HepG2 (cell line): ENCODE results near the gene OR6S1. TPM values are rescaled to one million over a fixed set of nuclear protein-coding genes. Genes with fewer than 3 reads are reported as not detected.

Experiments
- ATF6 ChIP-seq: sonication (generic); formaldehyde crosslinking; conservative IDR thresholded peaks from 2 replicates; pipeline ENCODE4 v1.4.0; 2020; ENCODE audit warnings: missing genetic modification reagents
- HNRNPLL ChIP-seq: fragments of 200-400 bp; formaldehyde crosslinking; IDR thresholded peaks from 2 replicates; pipeline ENCODE4 v1.6.1; 2017; ENCODE audit warnings: mild to moderate bottlenecking, low read depth, low read length; ENCODE audit not compliant: poor library complexity, severe bottlenecking
- JUNB ChIP-seq: sonication (generic); formaldehyde crosslinking; IDR thresholded peaks from 2 replicates; pipeline ENCODE4 v1.8.0; 2022; ENCODE audit warnings: missing genetic modification reagents, mild to moderate bottlenecking, borderline replicate concordance
- KDM4B ChIP-seq: sonication (generic); formaldehyde crosslinking; IDR thresholded peaks from 2 replicates; pipeline ENCODE4 v1.4.0; 2020; ENCODE audit warnings: missing genetic modification reagents
- MBD4 ChIP-seq: IDR thresholded peaks from 2 replicates; pipeline ENCODE4 v1.6.1; 2012; ENCODE audit warnings: low read length, inconsistent platforms, borderline replicate concordance
- NCOA5 ChIP-seq: sonication (generic); formaldehyde crosslinking; IDR thresholded peaks from 2 replicates; pipeline ENCODE4 v1.4.0; 2020; ENCODE audit warnings: missing genetic modification reagents
- SIX1 ChIP-seq: sonication (generic); formaldehyde crosslinking; IDR thresholded peaks from 2 replicates; pipeline ENCODE4 v1.4.0; 2020; ENCODE audit warnings: missing genetic modification reagents, borderline replicate concordance
- SPEN ChIP-seq: sonication (generic); formaldehyde crosslinking; IDR thresholded peaks from 2 replicates; pipeline ENCODE4 v1.5.1; 2020; ENCODE audit warnings: low read depth, mild to moderate bottlenecking, missing genetic modification reagents
- ZFAT ChIP-seq: sonication (generic); formaldehyde crosslinking; conservative IDR thresholded peaks from 2 replicates; pipeline ENCODE4 v1.8.1; 2023; ENCODE audit warnings: missing genetic modification reagents, inconsistent platforms
- ZFP41 ChIP-seq: sonication (generic); formaldehyde crosslinking; IDR thresholded peaks from 2 replicates; pipeline ENCODE4 v1.4.0; 2020; ENCODE audit warnings: mild to moderate bottlenecking, missing genetic modification reagents, borderline replicate concordance
- ZNF253 ChIP-seq: sonication (generic); formaldehyde crosslinking; IDR thresholded peaks from 2 replicates; pipeline ENCODE4 v1.8.0; 2022; ENCODE audit warnings: mild to moderate bottlenecking, missing genetic modification reagents, borderline replicate concordance
- ZNF276 ChIP-seq: sonication (generic); formaldehyde crosslinking; IDR thresholded peaks from 2 replicates; pipeline ENCODE4 v1.4.0; 2020; ENCODE audit warnings: mild to moderate bottlenecking, low read depth, missing genetic modification reagents
- ZNF292 ChIP-seq: sonication (generic); formaldehyde crosslinking; IDR thresholded peaks from 2 replicates; pipeline ENCODE4 v1.8.1; 2022; ENCODE audit warnings: mild to moderate bottlenecking, low read depth, missing genetic modification reagents, borderline replicate concordance
- ZNF34 ChIP-seq: sonication (generic); formaldehyde crosslinking; IDR thresholded peaks from 2 replicates; pipeline ENCODE4 v1.4.0; 2020; ENCODE audit warnings: mild to moderate bottlenecking, missing genetic modification reagents, borderline replicate concordance
- ZNF564 ChIP-seq: sonication (generic); formaldehyde crosslinking; IDR thresholded peaks from 2 replicates; pipeline ENCODE4 v1.8.1; 2023; ENCODE audit warnings: mild to moderate bottlenecking, missing genetic modification reagents
- ZSCAN9 ChIP-seq: IDR thresholded peaks from 2 replicates; pipeline ENCODE4 v1.6.1; 2016; ENCODE audit warnings: borderline replicate concordance
- polyA plus RNA-seq, 8 experiments: library from polyadenylated mRNA; depleted of rRNA in 3 of 8; stranded (reverse) in 7 of 8; unstranded in 1 of 8; fragments of >200 nt; fragmentation: Illumina TruSeq in 4 of 8; extraction: Trizol in 4 of 8; gene quantifications; 2 replicates each; pipeline versions ENCODE4 v1.2.1 to v1.2.3, GENCODE V29; 2011 to 2016; ENCODE audit warnings: low read depth in 4 of 8, missing spikeins in 1 of 8, mixed read lengths in 1 of 8; ENCODE audit not compliant: insufficient read depth in 1 of 8
- total RNA-seq, 5 experiments: library from RNA; depleted of rRNA; stranded (reverse); fragments of >200 nt; fragmentation: Illumina TruSeq; extraction: Trizol; gene quantifications; 2 replicates each; pipeline ENCODE4 v1.2.3, GENCODE V29; 2016; ENCODE audit warnings: low read depth in 1 of 5
- TF ChIP-seq, protein P1 (sequence below), 2 experiments: sonication (generic) in 1 of 2; formaldehyde crosslinking in 1 of 2; IDR thresholded peaks; 2 replicates each; pipeline versions ENCODE4 v1.6.1 to v1.9.0; 2014 to 2022; ENCODE audit warnings: antibody characterized with exemption in 1 of 2, borderline replicate concordance in 1 of 2, inconsistent platforms in 1 of 2, low read depth in 1 of 2, missing genetic modification reagents in 1 of 2

OR6S1 gene
- total and polyA plus RNA-seq, 2 of the 13 experiments (the other 11 are each of a cell fraction or from before 2014, with no cell fraction given): 0.09 TPM; not detected in 1

DNA sequence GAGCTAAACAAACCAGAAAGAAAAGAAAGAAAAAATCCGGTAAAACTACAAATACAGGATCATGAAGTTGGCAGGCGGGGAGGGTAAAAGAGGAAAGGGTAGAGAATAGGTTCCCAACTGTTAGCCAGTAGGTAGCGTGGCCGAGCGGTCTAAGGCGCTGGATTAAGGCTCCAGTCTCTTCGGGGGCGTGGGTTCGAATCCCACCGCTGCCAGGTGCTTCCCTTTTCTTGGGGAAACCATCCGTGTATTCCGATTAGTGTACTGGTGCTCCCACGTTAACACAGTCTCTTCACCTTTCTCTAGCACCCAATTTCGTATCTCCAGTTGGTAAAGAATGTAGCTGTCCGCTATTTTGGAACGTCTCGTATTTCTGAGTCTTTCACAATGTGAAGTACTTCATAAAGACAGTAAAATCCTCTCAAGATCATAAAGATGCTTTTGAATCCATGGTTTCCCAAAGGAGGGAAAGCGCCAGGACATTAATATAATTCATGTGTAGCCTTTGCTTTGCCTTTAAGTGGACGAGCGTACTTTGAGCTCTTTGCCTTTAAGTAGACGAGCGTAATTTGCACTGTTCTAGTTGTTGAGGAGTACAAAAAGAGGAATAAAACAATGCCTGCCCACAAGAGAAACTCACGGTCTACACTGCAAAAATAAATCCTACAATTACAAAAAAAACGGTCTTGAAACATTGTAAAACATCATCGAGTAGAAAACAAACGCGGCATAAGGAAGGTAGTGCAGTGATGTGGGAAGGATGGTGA, 31.3 kb downstream of the OR6S1 start (continued):
- no peak for TF ChIP-seq SIX1
- no peak for TF ChIP-seq NCOA5 (CRISPR knock-in tag)
- no peak for TF ChIP-seq ZSCAN9 (CRISPR knock-in tag)
- TF ChIP-seq ZNF34 (CRISPR knock-in tag): peak; percentile 69; the same call in 1 of the 2 replicates
- TF ChIP-seq KDM4B (CRISPR knock-in tag): peak; percentile 20; the same call in 1 of the 2 replicates
- TF ChIP-seq ZNF276 (CRISPR knock-in tag): no peak
- no peak for TF ChIP-seq MBD4
- TF ChIP-seq JUNB (CRISPR knock-in tag): peak; percentile 46; the same call in 1 of the 2 replicates
- TF ChIP-seq ZNF292 (CRISPR knock-in tag): 0 out of 2 replicates have a peak, but pooled peaks have one; percentile 59
- TF ChIP-seq ATF6 (CRISPR knock-in tag): 0 out of 2 replicates have a peak, but pooled peaks have one; percentile 41
- TF ChIP-seq ZNF564: peak; percentile 69
- TF ChIP-seq ZFAT (CRISPR knock-in tag): no peak
- no peak for TF ChIP-seq HNRNPLL
- no peak for TF ChIP-seq ZNF253
- TF ChIP-seq, protein P1, sequence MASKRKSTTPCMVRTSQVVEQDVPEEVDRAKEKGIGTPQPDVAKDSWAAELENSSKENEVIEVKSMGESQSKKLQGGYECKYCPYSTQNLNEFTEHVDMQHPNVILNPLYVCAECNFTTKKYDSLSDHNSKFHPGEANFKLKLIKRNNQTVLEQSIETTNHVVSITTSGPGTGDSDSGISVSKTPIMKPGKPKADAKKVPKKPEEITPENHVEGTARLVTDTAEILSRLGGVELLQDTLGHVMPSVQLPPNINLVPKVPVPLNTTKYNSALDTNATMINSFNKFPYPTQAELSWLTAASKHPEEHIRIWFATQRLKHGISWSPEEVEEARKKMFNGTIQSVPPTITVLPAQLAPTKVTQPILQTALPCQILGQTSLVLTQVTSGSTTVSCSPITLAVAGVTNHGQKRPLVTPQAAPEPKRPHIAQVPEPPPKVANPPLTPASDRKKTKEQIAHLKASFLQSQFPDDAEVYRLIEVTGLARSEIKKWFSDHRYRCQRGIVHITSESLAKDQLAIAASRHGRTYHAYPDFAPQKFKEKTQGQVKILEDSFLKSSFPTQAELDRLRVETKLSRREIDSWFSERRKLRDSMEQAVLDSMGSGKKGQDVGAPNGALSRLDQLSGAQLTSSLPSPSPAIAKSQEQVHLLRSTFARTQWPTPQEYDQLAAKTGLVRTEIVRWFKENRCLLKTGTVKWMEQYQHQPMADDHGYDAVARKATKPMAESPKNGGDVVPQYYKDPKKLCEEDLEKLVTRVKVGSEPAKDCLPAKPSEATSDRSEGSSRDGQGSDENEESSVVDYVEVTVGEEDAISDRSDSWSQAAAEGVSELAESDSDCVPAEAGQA (IDR thresholded peaks at IDR 0.05; ENCODE audit: low read depth): no peak
- TF ChIP-seq, protein P1 (CRISPR knock-in tag; IDR thresholded peaks at IDR 0.05; ENCODE audit: borderline replicate concordance): 0 out of 2 replicates have a peak, but pooled peaks have one; percentile 3
- TF ChIP-seq SPEN (CRISPR knock-in tag): peak; percentile 48; the same call in 1 of the 2 replicates
- TF ChIP-seq ZFP41: no peak; the same call in 1 of the 2 replicates
